ENCODE measurements around the gene TPRG1L. TPM values are rescaled to one million over a fixed set of nuclear protein-coding genes. Genes with fewer than 3 reads are reported as not detected.

TPRG1L gene
- total and polyA plus RNA-seq, 10 of the 15 experiments (the other 5 are each of a cell fraction or from before 2014, with no cell fraction given) = 1.5 to 16.5 (median 8.0) TPM

DNA sequence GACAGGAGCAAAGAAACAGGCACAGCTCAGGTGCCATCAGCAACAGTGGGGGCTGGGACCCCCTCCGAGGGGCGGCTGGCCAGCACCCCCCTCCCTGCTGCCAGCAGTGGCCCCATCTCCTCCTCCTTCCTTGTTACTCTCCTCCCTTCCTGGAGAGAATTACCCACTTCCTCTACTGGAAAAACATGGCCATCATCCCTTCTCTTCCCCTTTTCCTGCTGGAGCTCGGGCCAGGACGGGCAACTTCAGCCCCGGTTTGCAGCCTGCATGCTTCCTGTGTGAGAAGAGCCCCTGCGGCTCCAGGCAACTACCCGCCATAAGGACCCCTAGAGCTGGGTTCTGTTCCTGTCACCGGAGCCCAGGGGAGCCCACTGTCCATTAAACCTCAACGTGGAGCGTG is 31.1 kb upstream of the TPRG1L start (continued):
- TF ChIP-seq, protein P1, sequence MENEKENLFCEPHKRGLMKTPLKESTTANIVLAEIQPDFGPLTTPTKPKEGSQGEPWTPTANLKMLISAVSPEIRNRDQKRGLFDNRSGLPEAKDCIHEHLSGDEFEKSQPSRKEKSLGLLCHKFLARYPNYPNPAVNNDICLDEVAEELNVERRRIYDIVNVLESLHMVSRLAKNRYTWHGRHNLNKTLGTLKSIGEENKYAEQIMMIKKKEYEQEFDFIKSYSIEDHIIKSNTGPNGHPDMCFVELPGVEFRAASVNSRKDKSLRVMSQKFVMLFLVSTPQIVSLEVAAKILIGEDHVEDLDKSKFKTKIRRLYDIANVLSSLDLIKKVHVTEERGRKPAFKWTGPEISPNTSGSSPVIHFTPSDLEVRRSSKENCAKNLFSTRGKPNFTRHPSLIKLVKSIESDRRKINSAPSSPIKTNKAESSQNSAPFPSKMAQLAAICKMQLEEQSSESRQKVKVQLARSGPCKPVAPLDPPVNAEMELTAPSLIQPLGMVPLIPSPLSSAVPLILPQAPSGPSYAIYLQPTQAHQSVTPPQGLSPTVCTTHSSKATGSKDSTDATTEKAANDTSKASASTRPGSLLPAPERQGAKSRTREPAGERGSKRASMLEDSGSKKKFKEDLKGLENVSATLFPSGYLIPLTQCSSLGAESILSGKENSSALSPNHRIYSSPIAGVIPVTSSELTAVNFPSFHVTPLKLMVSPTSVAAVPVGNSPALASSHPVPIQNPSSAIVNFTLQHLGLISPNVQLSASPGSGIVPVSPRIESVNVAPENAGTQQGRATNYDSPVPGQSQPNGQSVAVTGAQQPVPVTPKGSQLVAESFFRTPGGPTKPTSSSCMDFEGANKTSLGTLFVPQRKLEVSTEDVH (IDR thresholded peaks at IDR 0.05; ENCODE audit: low read depth, partially characterized antibody) = no peak
- TF ChIP-seq ZNF384 (IDR thresholded peaks at IDR 0.05; ENCODE audit: borderline replicate concordance, low read depth, low read length) (no peak), CREB1 (IDR thresholded peaks at IDR 0.05; ENCODE audit: low read depth) (no peak), PML (IDR thresholded peaks at IDR 0.05; ENCODE audit: low read length) (no peak), SIX5 (IDR thresholded peaks at IDR 0.05; ENCODE audit: low read depth, low read length, severe bottlenecking) (no peak), RFX5 (IDR thresholded peaks at IDR 0.05; ENCODE audit: low read depth, low read length) (no peak), ZNF207 (IDR thresholded peaks at IDR 0.05; ENCODE audit: borderline replicate concordance) (no peak), MEF2A (IDR thresholded peaks at IDR 0.05; ENCODE audit: insufficient read depth, low read depth, low read length) (no peak)

DNA sequence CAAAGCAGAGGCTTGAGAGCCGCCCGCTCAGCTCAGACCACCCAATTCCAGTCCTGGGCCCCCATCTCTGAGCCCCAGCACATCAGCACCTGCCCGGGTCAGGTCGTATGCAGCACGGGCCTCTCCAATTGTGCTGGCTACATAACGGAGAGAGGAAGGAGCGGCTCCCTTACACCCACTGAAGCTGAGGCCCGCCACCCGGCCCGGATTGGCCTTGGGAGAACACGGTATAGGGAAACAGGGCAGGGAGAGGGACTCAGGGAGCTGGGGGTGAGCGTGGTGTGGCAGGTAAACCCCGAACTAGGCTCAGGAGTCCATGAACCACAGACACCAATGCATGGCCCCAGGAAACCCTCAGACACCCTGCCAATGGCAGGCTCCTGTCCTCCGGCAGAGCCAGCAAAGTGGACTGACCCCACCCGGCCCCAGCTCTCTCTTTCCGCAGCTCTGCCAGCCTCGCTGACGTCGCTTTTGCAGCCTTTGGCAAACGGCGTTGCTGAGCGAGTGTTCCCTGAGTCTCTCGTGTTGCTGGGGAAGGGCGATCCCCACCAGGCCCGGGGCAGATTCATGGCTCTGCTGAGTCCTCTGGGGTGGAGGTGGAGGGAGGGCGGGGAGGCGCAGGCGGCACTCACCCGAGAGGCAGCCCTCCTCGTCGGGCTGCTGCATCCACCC is 30.0 kb upstream of the TPRG1L start:
- Histone ChIP-seq H3K27me3 (replicated peaks in 1 of 2; ENCODE audit: control insufficient read depth in 2 of 2, insufficient read depth in 2 of 2, low read length in 1 of 2) (peaks cover 0 to 1% of the 10 kb centered on the region in 2 experiments; a peak in 2 of 4 replicates), H3K4me3 (no peak overlapping the region), H3K4me1 (ENCODE audit: control insufficient read depth, insufficient read depth, low read length) (0 out of 2 replicates have a peak, but pooled peaks cover 4% of the 10 kb centered on the region), H3K9me3 (replicated peaks; ENCODE audit: control insufficient read depth, insufficient read depth, low read length) (no peaks in the 10 kb centered on the region), H3K4me2 (ENCODE audit: control insufficient read depth, insufficient read depth) (no peak overlapping the region), H3K36me3 (ENCODE audit: control insufficient read depth in 2 of 2, insufficient read depth in 2 of 2, low read length in 1 of 2) (no peaks in the 10 kb centered on the region), H4K20me1 (ENCODE audit: control insufficient read depth, insufficient read depth) (no peaks in the 10 kb centered on the region), H2AFZ (ENCODE audit: control insufficient read depth, low read depth, low read length) (no peak overlapping the region), H3K79me2 (ENCODE audit: control insufficient read depth, insufficient read depth, low read length) (no peaks in the 10 kb centered on the region), H3K27ac (ENCODE audit: control insufficient read depth, insufficient read depth) (no peak overlapping the region), H3K9ac (ENCODE audit: control insufficient read depth, insufficient read depth, low read length) (no peak overlapping the region)
- ChIA-PET RAD21 (ENCODE audit: unreplicated experiment) (interaction anchor here (0.6 kb wide), 1 partner anchor 28 kb away, joined by 3 read pairs; no protein-coding TSS in a partner anchor), POLR2A (no interaction called here), SMC1A (ENCODE audit: uncharacterized antibody, unreplicated experiment) (no interaction called here), CTCF (no interaction called here)
- in situ Hi-C loops (cut with MboI) (no loop called here), intact Hi-C loops (cut with micrococcal nuclease; ENCODE audit: unreplicated experiment) (no loop called here)
- ATAC-seq (no peak), DNase-seq (ENCODE audit: low read depth, low spot score) (no peak), FAIRE-seq (no peak)
- BruUV-seq (replicated peaks) = no TSS peak
- WGBS (ENCODE audit: insufficient coverage, insufficient replicate concordance, low lambda C conversion rate, missing lambda C conversion rate) = 65% methylated on average over 29 of the region's 31 CpGs
- TF ChIP-seq KLF5 (IDR thresholded peaks at IDR 0.05; ENCODE audit: partially characterized antibody) = no peak
- TF ChIP-seq, protein P2, sequence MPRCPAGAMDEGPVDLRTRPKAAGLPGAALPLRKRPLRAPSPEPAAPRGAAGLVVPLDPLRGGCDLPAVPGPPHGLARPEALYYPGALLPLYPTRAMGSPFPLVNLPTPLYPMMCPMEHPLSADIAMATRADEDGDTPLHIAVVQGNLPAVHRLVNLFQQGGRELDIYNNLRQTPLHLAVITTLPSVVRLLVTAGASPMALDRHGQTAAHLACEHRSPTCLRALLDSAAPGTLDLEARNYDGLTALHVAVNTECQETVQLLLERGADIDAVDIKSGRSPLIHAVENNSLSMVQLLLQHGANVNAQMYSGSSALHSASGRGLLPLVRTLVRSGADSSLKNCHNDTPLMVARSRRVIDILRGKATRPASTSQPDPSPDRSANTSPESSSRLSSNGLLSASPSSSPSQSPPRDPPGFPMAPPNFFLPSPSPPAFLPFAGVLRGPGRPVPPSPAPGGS (IDR thresholded peaks at IDR 0.05; ENCODE audit: borderline replicate concordance, insufficient read depth, low read depth, low read length, poor library complexity, severe bottlenecking) = peak; percentile 23

Measured in GM12878 (cell line).